PFSK-1 (cell line): ENCODE results near the gene FRA10AC1. TPM values are rescaled to one million over a fixed set of nuclear protein-coding genes. Genes with fewer than 3 reads are reported as not detected.
A peak's percentile ranks its signal among the peaks of the same experiment; 100 is the strongest.

Experiments
- FOXP2 ChIP-seq: optimal IDR thresholded peaks from 2 replicates; pipeline ENCODE3; 2011; ENCODE audit warnings: borderline replicate concordance, control low read depth, inconsistent platforms; ENCODE audit not compliant: insufficient read depth; ENCODE audit errors: extremely low read length, extremely low read depth
- POLR2AphosphoS5 ChIP-seq: IDR thresholded peaks from 2 replicates; pipeline ENCODE4 v1.6.1; 2012; ENCODE audit warnings: low read depth, mild to moderate bottlenecking, control low read depth, low read length, moderate library complexity
- SIN3A ChIP-seq: IDR thresholded peaks from 2 replicates; pipeline ENCODE4 v1.6.1; 2012; ENCODE audit warnings: mild to moderate bottlenecking, low read length, moderate library complexity, borderline replicate concordance; ENCODE audit not compliant: insufficient read depth
- TAF1 ChIP-seq: IDR thresholded peaks from 2 replicates; pipeline ENCODE4 v1.6.1; 2012; ENCODE audit warnings: low read length, control low read depth, borderline replicate concordance; ENCODE audit not compliant: insufficient read depth
- polyA plus RNA-seq: library from polyadenylated mRNA; unstranded; fragments of >200 nt; gene quantifications from one replicate; pipeline ENCODE4 v1.2.1, GENCODE V29; 2012; ENCODE audit warnings: low read depth, missing spikeins; ENCODE audit not compliant: insufficient read length
- TF ChIP-seq, protein P1 (sequence below), 2 experiments: IDR thresholded peaks; 2 replicates each; pipeline versions ENCODE4 v1.6.1 to v1.8.0; 2011 to 2012; ENCODE audit warnings: low read depth in 2 of 2, low read length in 2 of 2, control low read depth in 1 of 2, inconsistent platforms in 1 of 2, mild to moderate bottlenecking in 1 of 2, moderate library complexity in 1 of 2; ENCODE audit not compliant: insufficient read depth in 1 of 2

Gene FRA10AC1, protein sequence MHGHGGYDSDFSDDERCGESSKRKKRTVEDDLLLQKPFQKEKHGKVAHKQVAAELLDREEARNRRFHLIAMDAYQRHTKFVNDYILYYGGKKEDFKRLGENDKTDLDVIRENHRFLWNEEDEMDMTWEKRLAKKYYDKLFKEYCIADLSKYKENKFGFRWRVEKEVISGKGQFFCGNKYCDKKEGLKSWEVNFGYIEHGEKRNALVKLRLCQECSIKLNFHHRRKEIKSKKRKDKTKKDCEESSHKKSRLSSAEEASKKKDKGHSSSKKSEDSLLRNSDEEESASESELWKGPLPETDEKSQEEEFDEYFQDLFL
- polyA plus RNA-seq: 5.9 TPM

DNA sequence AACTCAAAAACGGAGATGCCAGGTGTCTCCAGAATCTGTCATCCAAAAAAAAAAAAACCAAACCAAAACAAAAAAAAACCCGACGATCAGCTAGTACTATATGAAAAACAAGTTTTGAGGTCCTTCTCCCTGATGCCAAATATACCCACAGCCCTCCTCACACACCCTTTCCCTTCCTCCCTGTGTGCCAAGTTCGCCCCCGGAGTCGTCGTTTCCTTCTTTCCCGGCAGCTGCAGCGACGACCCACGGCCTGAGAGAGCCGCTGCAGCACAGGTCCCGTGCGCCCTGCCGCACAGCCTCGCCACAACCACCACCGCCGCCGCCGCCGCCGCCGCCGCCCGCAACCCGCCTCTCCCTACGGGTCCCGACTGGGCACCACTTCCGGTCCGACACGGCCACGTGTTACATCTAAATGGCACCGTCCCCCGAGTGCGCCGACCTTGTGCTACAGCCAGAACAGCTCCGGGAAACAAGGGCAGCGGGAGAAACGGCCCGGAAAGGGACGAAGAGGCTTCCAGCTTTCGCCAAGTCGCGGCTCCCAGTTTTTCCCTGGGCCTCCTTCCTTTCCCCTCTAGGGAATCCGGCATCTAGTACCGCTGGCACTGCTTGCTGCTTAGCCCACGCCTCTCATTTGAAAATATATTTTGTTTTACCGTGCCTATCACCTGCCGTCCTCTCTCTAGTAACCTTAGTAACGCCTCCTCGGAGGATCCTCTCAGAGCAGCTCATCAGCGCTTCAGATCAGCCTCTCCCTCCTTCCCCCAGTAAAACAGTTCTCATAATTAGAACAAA lies at the start of gene FRA10AC1:
FRA10AC1 (minus strand) TSS at position 383 of the 792 bp plus-strand sequence. CDS start 2,486 bp downstream, outside the sequence.
- TF ChIP-seq, protein P1, sequence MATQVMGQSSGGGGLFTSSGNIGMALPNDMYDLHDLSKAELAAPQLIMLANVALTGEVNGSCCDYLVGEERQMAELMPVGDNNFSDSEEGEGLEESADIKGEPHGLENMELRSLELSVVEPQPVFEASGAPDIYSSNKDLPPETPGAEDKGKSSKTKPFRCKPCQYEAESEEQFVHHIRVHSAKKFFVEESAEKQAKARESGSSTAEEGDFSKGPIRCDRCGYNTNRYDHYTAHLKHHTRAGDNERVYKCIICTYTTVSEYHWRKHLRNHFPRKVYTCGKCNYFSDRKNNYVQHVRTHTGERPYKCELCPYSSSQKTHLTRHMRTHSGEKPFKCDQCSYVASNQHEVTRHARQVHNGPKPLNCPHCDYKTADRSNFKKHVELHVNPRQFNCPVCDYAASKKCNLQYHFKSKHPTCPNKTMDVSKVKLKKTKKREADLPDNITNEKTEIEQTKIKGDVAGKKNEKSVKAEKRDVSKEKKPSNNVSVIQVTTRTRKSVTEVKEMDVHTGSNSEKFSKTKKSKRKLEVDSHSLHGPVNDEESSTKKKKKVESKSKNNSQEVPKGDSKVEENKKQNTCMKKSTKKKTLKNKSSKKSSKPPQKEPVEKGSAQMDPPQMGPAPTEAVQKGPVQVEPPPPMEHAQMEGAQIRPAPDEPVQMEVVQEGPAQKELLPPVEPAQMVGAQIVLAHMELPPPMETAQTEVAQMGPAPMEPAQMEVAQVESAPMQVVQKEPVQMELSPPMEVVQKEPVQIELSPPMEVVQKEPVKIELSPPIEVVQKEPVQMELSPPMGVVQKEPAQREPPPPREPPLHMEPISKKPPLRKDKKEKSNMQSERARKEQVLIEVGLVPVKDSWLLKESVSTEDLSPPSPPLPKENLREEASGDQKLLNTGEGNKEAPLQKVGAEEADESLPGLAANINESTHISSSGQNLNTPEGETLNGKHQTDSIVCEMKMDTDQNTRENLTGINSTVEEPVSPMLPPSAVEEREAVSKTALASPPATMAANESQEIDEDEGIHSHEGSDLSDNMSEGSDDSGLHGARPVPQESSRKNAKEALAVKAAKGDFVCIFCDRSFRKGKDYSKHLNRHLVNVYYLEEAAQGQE (IDR thresholded peaks at IDR 0.05; ENCODE audit: insufficient read depth in 1 of 2, low read depth in 2 of 2, low read length in 2 of 2): peak in 1 of 2 experiments; percentile 65; a peak in 2 of 4 replicates
- TF ChIP-seq SIN3A: peak; percentile 69; the same call in 1 of the 2 replicates
- TF ChIP-seq TAF1: peak; percentile 98
- peak; percentile 98 for TF ChIP-seq FOXP2
- peak; percentile 75 for TF ChIP-seq POLR2AphosphoS5

DNA sequence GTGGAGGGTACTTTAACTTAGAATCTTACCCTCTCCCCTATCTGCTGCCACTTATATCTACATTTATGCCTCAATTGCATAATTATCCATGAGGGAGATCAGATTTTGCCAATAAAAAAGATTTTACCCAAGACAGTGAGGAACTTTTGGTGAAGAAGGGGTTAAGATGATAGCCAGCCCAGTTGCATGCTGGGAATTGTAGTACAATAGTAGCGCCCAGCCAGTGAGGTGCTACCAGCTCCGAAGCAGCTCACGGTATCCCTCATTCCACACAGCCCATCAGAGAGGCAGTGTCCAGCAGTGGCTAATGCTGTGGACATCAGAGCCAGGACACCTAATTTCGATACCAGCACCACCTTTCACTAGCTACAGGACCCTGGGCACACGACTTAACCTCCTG lies 49.4 kb upstream of the FRA10AC1 start:
- no peak for TF ChIP-seq POLR2AphosphoS5
- no peak for TF ChIP-seq TAF1

DNA sequence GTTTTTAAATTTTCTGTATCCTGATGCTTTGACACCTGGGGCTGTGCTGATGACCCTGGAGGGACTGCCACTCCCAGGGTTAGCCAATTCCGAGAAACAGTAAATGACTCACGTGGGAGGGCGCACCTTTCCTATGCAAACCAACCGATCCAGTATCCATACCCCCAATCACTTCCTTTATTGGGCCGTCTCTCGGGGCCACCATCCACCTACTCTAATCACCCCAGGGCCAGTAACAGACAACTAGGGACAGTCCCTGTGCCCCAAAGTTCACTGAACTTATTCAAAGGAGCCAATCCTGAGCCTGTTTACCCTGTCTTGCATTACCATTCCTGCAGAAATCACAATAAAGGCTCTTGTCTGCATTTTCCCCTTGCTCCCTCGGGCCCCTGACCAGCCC lies 48.7 kb upstream of the FRA10AC1 start:
- TF ChIP-seq FOXP2 (no peak), POLR2AphosphoS5 (no peak), TAF1 (no peak), SIN3A (no peak)
- TF ChIP-seq, protein P1 (IDR thresholded peaks at IDR 0.05; ENCODE audit: insufficient read depth in 1 of 2, low read depth in 2 of 2, low read length in 2 of 2): no peak

DNA sequence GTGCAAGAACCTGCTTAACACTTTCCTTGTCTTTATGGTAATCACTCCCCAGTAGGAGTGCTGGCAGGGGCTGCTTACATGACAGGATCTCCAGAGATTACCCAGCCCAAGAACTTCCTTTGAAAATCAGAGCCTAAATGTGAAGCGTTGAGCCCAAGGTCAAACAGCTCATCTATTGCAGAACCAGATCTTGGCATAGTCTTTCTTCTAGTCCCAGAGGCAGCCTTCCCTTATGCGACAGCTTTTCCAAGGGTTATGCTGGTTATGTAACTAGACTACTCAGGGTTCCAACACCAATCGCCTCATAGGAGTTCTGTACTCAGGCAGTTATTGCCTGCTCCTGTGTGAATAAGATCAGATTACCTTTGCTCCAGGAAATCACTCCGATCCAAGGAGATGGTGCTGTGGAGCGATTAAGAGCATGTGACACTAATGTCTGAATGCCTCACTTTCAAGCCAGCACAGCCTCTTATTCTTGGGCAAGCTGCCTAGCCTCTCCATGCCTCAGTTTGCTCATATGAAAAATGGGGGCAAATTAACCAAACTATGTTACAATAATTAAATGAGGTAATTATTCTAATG lies 46.9 kb upstream of the FRA10AC1 start:
- TF ChIP-seq FOXP2: no peak
- TF ChIP-seq, protein P1 (IDR thresholded peaks at IDR 0.05; ENCODE audit: insufficient read depth in 1 of 2, low read depth in 2 of 2, low read length in 2 of 2): no peak
- TF ChIP-seq SIN3A: no peak
- TF ChIP-seq TAF1: no peak
- TF ChIP-seq POLR2AphosphoS5: no peak

DNA sequence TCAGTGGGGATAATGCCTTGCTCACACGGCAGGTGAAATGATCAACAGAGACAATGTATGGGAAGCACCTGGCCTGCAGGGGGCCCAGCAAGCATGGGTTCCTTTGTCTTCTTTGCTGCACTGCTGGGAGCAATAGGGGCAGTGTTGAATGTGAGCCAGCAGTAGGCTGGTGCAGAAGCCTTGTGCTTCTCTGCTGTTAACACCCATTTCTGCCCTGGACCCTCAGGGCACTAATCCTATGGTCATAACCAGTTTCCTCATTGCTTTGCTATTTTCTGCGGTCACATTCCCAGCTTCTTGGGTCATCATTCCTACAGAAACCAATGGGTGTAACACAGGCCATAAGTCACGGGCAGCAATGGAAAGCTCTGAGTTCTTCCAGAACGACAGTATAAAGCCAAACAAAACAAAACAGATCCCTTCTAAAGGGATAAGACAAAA lies 44.5 kb upstream of the FRA10AC1 start:
- TF ChIP-seq FOXP2 (no peak), POLR2AphosphoS5 (no peak), TAF1 (no peak), SIN3A (no peak)
- TF ChIP-seq, protein P1 (IDR thresholded peaks at IDR 0.05; ENCODE audit: insufficient read depth in 1 of 2, low read depth in 2 of 2, low read length in 2 of 2): no peak
